Measurements from ENCODE around the gene BICC1. TPM values are rescaled to one million over a fixed set of nuclear protein-coding genes. Genes with fewer than 3 reads are reported as not detected.

The BICC1 gene
- total and polyA plus RNA-seq, 10 donors, result 0.86 to 5.4 (median 3.5) TPM

GRCh38 chr10:58488921-58489320 is 23.8 kb upstream of the BICC1 start:
- no peak for DNase-seq
- 75 to 91% (median 87%) methylated on average over 2 of the region's 2 CpGs for WGBS, 5 donors
- TF ChIP-seq POLR2A (IDR thresholded peaks at IDR 0.05) (no peak), CTCF (IDR thresholded peaks at IDR 0.05 in 8 of 11, conservative IDR thresholded peaks at IDR 0.05 in 3 of 11) (no peak), POLR2AphosphoS5 (IDR thresholded peaks at IDR 0.05) (no peak)
- no peak overlapping the region for H3K27ac ChIP-seq
- no peaks in the 10 kb centered on the region for H3K27me3 ChIP-seq (replicated peaks in 1 of 7)
- H3K9me3 ChIP-seq, result no peaks in the 10 kb centered on the region
- no peaks in the 10 kb centered on the region for H3K4me1 ChIP-seq
- H3K36me3 ChIP-seq, result no peaks in the 10 kb centered on the region
- intact Hi-C loops (cut with DNase I; ENCODE audit: low total_unique reads), result no loop called here
- H3K4me3 ChIP-seq, result no peak overlapping the region

DNA sequence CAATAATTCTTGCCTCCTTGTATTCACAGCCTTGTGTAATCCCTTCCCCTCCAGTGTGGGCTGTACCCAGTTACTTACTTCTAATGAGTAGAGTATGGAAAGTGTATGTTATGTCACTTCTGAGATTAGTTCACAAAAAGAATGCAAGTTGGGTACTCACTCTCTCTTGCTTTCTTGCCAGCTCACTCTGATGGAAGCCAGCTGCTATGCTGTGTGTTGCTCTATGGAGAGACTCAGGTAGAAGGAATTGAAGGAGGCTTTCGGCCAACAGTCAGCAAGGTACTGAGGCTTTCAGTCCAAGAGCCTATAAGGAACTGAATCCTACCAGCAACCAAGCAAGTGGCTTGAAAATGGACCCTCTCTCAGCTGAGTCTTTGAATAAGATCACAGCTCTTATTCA is 9.7 kb upstream of the BICC1 start:
- WGBS, 5 donors, result 79 to 96% (median 87%) methylated on average over 1 of the region's 1 CpG
- no peak for DNase-seq
- Histone ChIP-seq H3K4me3 (no peak overlapping the region), H3K9me3 (no peaks in the 10 kb centered on the region), H3K36me3 (no peaks in the 10 kb centered on the region), H3K4me1 (no peaks in the 10 kb centered on the region), H3K27ac (no peak overlapping the region), H3K27me3 (replicated peaks in 1 of 7) (peaks cover 0 to 5% (median 0%) of the 10 kb centered on the region in 7 donors)
- no peak for TF ChIP-seq POLR2A (IDR thresholded peaks at IDR 0.05)
- no peak for TF ChIP-seq CTCF (IDR thresholded peaks at IDR 0.05 in 8 of 11, conservative IDR thresholded peaks at IDR 0.05 in 3 of 11)
- no peak for TF ChIP-seq POLR2AphosphoS5 (IDR thresholded peaks at IDR 0.05)
- intact Hi-C loops (cut with DNase I; ENCODE audit: low total_unique reads), result no loop called here

- H3K27me3 ChIP-seq (replicated peaks in 1 of 7), result peaks cover 0 to 46% (median 19%) of the 10 kb centered on the region in 7 donors
- H3K9me3 ChIP-seq, result no peaks in the 10 kb centered on the region
- no peak overlapping the region for H3K27ac ChIP-seq
- no peak overlapping the region for H3K4me3 ChIP-seq
- DNase-seq, result no peak
- intact Hi-C loops (cut with DNase I; ENCODE audit: low total_unique reads), result no loop called here
- WGBS, 5 donors, result 39 to 70% (median 58%) methylated on average over 2 of the region's 2 CpGs
- peaks cover 3 to 15% (median 8%) of the 10 kb centered on the region in 6 donors for H3K4me1 ChIP-seq
- TF ChIP-seq POLR2AphosphoS5 (IDR thresholded peaks at IDR 0.05) (no peak), POLR2A (IDR thresholded peaks at IDR 0.05) (no peak), CTCF (IDR thresholded peaks at IDR 0.05 in 8 of 11, conservative IDR thresholded peaks at IDR 0.05 in 3 of 11) (no peak)
- H3K36me3 ChIP-seq, result no peaks in the 10 kb centered on the region
Measured at GRCh38 chr10:58508316-58508715, 4.4 kb upstream of the BICC1 start.

GRCh38 chr10:58511765-58512490 is 744 bp upstream of the BICC1 start:
- intact Hi-C loops (cut with DNase I; ENCODE audit: low total_unique reads), result no loop called here
- Histone ChIP-seq H3K36me3 (no peaks in the 10 kb centered on the region), H3K9me3 (no peaks in the 10 kb centered on the region), H3K4me3 (peak overlapping the region in 6 of 8 donors; percentile 4 to 76 (median 52)), H3K27me3 (replicated peaks in 1 of 7) (peaks cover 0 to 68% (median 23%) of the 10 kb centered on the region in 7 donors), H3K4me1 (peaks cover 3 to 24% (median 16%) of the 10 kb centered on the region in 6 donors), H3K27ac (peak overlapping the region in 4 of 8 donors; percentile 5 to 61 (median 22))
- DNase-seq, result no peak
- 14 to 20% (median 17%) methylated on average over 26 of the region's 26 CpGs for WGBS, 5 donors
- TF ChIP-seq POLR2A (IDR thresholded peaks at IDR 0.05) (no peak), POLR2AphosphoS5 (IDR thresholded peaks at IDR 0.05) (no peak), CTCF (IDR thresholded peaks at IDR 0.05 in 8 of 11, conservative IDR thresholded peaks at IDR 0.05 in 3 of 11) (no peak)

Data from spleen (tissue), 11 donors.